Inflammatory macrophage (primary cell): Measurements from ENCODE around the gene ADD1.
"Not testable (repeated sequence)": the region's sequence is repeated elsewhere in the genome, so short reads cannot be mapped to it uniquely, and the experiment has no call there.

Experiments used
- DNase-seq, 2 donors: peaks; one replicate each; pipeline ENCODE4 v3.0.0-alpha.2; 2020 to 2022

ADD1 gene

DNA sequence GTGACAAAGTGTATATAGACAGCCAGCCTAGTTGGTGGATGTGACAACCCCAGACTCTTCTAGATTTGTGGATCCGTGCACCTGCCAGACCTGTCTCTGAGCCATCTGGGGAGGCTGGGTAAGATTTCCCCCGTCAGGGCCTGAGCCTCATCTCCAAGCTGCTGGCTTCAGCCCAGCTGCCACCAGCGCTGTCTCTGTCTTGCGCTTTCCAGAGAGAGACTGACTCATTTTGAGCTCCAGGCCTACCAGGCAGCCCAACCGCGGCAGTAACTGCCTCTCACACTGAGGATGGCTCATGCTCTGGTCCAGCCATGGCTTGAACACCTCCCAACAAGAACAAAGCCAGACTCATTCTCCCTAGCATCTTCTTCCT is 93.1 kb downstream of the ADD1 start:
- DNase-seq, result no peak

- DNase-seq, result no peak
Observed at GRCh38 chr4:2937146-2937857, 93.7 kb downstream of the ADD1 start.

DNA sequence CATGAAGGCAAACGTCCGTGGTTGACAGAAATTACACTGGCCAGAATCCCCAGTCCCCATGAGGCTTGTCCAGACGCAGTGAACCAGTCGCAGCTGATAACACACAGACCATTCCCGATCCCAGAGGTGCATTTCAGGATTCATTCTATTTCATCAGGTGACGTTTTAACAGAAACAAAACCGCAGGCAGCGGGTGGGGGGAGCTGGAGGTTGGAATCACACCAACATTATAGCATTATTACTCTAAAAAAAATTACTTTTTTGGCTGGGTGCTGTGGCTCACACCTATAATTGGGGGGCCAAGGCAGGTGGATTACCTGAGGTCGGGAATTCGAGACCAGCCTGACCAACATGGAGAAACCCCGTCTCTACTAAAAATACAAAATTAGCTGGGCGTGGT is 94.3 kb downstream of the ADD1 start:
- DNase-seq, result no peak

DNA sequence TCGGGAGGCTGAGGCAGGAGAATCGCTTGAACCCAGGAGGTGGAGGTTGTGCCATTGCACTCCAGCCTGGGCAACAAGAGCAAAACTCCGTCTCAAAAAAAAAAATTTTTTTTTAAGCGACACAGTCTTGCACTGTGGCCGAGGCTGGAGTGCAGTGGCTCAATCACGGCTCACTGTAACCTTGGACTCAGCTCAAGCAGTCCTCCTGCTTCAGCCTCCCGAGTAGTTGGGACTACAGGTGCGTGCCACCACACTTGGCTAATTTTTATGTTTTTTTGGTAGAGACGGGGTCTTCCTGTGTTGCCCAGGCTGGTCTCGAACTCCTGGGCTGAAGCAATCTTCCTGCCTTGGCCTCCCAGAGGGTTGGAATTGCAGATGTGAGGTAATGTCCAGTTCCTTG is 94.8 kb downstream of the ADD1 start:
- DNase-seq, result not testable (repeated sequence)

DNA sequence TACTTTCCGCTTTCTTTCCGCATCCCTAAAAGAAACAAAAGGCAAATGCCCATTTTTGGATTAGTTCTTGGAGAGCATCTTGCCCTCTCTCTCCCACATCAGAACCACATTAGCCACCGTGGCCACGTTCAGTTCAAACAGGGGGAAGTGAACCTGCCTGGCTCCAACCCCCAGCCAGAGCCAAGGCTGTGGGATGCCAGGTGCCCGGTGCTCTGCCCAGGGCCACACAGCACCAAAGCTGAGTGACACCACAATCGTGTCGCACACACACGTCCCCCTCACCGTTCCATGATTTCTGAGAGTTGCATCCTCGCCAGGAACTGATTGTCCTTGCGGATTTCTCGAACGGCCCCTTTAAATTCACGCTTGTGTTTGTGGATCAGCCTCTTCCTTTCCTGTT is 95.3 kb downstream of the ADD1 start:
- DNase-seq, result no peak

- DNase-seq, result no peak
Observed at GRCh38 chr4:2939383-2940243, 96.0 kb downstream of the ADD1 start.

- no peak for DNase-seq
Observed at GRCh38 chr4:2940267-2941137, 96.9 kb downstream of the ADD1 start.

DNA sequence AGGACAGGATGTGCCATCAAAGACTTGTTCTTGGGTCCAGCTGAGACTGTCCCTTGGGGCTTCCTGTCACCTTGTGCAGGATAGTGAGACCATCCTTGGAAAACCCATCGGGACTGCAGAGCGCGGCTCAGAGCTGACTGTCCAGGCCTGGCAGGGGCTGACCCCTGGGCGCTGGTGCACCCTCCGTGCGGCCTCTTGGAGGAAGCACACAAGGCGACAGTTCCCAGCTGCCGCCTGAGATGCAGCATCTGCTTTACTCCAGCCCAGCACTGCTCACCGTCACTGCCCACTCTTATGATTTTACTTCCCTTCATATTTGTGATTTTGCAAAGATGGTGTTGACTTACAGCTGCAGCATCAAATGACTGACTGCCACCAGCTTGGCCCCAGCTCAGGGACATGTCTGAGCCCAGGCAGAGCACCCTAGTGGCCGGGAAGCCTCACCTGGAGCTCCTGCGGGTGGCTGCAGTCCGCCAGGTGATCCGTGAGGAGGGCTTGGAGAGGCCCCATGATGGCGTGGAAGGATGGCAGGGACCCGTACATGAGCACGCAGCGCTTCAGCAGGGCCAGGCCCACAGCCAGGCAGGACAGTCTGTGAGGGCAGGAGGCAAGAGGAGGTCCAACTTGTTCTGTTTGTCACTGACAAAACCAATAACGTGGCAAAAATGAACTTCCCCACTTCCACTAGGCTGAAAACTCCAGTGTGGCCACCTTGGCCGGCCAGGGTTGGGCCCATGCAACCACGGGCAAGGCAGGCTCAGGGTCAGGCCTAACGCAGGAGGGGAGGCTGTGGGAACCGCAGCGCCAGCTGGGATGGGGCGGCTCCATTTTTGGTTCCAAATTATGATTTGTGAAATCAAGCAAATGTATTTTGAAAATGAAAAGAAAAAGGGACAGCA is 97.7 kb downstream of the ADD1 start:
- peak in 1 of 2 donors; percentile 29 for DNase-seq

GRCh38 chr4:2942037-2942531 is 98.4 kb downstream of the ADD1 start:
- no peak for DNase-seq

- DNase-seq, result peak; percentile 17 to 44
Observed at GRCh38 chr4:2942532-2943363, 99.1 kb downstream of the ADD1 start.

DNA sequence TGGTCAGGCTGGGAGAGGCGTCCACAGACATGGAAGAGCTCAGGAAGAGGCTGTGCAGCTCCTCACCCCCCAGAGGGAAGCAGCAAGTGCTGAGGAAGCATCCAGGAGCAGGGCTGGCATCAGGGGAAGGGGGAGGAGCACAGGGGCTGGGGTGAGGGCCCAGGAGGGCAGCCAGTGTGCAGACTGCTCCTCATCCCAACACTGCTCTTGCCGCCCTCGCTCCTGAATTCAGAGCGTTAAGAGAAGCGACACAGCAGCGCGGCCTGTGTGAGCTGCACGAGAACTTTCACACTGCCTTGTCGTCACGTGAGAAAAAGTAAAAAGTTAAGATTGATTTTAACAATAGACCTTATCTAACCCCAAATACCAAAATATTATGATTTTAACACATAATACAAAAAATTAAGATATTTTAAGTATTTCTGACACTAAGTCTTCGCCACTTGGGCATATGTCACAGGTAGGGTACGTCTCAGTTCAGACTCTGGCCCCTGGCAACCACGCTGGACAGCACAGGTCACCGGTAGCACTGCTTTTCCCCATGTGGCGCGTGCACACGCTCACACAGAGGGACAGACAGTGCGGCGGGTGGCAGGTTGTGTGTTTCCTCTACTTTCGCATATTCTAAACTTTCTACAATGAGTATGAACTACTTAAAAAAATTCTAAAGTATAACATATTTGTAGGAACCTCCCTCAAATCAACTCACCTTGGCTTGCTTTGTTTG is 99.9 kb downstream of the ADD1 start:
- DNase-seq, result no peak

- DNase-seq, result no peak
Observed at GRCh38 chr4:2944091-2944482, 100.4 kb downstream of the ADD1 start.

DNA sequence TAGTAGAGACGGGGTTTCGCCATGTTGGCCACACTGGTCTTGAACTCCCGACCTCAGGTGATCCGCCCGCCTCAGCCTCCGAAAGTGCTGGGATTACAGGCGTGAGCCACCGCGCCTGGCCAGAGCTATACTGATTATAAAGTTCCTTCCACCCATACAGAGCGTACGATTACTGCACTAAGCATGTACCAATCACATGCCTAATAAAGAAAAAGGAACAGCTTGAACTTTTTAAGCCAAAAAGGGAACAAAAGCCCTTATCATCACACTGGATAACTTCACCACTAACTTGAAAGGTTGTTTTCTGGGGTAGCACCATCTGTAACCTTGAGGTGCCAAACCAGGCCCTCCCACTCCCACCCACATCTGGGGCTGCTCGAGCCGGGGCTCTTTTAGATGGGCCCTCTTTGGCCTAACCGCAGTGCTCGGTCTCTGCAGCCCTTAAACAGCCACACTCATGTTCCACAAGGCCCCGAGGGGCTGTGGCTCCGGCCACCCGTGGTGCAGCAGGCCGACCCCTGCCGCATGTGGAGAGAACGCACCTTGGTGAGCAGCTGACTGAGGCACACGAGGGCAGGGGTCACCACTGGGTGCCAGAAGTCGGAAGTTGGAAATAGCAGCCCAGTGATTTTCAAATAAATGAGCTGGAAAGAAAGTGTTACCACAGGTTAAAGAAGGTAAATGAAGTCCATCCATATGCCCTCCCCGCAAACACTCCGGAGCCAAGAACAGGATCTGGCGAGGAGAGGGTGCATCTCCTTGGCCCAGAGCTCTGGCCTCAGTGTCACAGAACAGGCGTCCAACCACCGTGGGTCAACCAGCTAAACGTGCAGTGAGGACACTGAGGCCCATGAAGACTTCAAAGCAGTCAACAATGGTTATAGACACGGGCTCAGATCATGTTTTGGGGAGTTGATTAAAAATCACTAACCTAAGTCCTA is 101.2 kb downstream of the ADD1 start:
- DNase-seq, result peak; percentile 66 to 68

- not testable (repeated sequence) for DNase-seq
Observed at GRCh38 chr4:2945619-2946604, 102.3 kb downstream of the ADD1 start.

DNA sequence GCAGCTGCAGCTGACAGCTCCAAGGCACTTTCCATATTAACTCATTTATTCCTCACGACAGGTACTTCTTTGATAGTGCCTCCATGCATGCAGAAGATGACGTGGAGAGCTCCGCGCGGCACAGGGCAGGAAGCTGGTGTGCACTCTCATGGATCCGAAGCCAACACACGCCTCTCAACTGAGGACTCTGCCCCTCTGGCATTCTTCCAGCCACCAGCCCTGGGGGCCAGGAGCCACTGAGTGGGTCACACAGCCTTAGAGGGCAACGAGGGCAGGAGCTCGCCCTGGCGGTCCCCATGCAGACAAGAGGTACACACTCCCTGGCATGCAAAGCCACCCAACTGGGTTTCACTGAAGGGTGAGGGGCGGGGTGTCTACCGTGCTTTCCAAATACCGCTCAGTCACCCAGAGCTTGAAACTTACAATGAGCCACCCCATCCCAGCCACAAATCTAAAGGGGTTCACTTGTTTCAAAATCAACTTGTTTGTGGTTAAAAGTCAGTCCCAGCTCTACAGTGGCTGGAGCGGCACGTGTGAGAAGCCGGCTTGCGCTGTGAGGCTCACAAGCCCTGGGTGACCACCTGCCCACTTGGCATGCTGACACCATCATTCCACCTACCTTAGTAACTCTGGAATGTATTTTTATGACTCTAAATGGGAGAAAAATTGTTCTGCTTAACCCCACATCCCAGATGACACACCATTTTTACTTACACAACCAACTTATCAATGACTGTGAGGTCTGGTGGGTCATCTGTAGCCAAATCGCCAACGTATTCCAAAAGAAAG is 103.4 kb downstream of the ADD1 start:
- DNase-seq, result no peak

DNA sequence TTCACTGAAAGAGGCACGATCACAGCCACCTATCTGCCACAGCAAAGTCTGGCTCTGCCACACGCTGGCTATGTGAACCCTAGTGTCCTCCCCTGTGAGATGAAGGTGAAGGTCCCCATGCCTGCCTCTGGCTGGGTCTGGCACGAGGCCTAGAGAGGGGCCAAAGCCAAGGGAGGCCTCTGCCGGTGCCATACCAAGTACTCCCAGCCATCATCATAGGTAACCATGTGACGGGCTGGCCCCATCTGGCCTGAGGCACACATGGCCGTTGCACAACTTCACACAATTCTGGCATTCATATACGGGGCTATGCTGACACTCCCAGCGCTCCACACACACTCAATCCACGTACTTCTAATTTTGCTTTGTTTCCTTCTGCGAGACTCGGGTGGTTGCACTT is 104.3 kb downstream of the ADD1 start:
- DNase-seq, result no peak
